LNCaP clone FGC (cell line): ENCODE results near the gene NEAT1.

Experiments used
- DNase-seq: peaks from one replicate; pipeline ENCODE4 v3.0.0-alpha.2; 2011; ENCODE audit warnings: low read depth
- H3K4me3 ChIP-seq: 2 replicates; pipeline ENCODE4 v1.5.1; 2011; ENCODE audit warnings: mild to moderate bottlenecking, low read depth, low read length, control low read depth
- TF ChIP-seq, protein P1 (sequence below): IDR thresholded peaks from 2 replicates; pipeline ENCODE4 v1.5.1; 2012; ENCODE audit warnings: mild to moderate bottlenecking; ENCODE audit not compliant: control insufficient read depth, insufficient read depth; ENCODE audit errors: extremely low read depth

The NEAT1 gene

DNA sequence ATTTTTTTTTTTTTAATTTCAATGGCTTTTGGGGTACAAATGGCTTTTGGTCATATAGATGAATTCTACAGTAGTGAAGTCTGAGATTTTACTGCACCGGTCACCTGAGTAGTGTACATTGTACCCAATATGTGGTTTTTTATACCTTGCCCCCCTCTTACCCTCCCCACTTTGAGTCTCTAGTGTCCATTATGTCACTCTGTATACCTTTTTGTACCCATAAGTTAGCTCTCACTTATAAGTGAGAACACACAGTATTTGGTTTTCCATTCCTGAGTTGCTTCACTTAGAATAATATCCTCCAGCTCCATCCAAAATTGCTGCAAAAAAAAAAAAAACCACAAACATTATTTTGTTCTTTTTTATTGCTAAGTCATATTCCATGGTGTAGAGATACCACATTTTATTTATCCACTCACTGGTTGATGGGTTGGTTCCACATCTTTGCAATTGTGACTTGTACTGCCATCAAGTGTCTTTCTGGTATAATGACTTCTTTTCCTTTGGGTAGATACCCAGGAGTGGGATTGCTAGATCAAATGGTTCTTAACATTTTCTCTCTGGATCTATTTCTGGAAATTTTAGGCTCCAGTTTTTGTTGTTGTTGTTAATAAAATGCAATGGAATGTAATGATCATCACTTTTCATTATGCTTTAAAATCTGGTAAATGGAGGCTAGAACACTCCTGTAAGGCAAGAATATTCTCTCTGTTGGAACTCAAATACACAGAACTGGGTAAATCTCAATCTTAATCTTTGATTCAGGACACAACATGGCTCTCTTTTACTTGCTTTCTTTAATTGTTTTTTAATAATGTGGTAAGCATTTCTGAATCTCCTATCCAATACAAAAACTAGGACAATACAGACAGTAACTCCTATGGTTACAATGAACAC, 10.3 kb downstream of the NEAT1 start:
- no peak for DNase-seq
- no peak overlapping the region for H3K4me3 ChIP-seq
- TF ChIP-seq, protein P1, sequence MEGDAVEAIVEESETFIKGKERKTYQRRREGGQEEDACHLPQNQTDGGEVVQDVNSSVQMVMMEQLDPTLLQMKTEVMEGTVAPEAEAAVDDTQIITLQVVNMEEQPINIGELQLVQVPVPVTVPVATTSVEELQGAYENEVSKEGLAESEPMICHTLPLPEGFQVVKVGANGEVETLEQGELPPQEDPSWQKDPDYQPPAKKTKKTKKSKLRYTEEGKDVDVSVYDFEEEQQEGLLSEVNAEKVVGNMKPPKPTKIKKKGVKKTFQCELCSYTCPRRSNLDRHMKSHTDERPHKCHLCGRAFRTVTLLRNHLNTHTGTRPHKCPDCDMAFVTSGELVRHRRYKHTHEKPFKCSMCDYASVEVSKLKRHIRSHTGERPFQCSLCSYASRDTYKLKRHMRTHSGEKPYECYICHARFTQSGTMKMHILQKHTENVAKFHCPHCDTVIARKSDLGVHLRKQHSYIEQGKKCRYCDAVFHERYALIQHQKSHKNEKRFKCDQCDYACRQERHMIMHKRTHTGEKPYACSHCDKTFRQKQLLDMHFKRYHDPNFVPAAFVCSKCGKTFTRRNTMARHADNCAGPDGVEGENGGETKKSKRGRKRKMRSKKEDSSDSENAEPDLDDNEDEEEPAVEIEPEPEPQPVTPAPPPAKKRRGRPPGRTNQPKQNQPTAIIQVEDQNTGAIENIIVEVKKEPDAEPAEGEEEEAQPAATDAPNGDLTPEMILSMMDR: peak; percentile 42

DNA sequence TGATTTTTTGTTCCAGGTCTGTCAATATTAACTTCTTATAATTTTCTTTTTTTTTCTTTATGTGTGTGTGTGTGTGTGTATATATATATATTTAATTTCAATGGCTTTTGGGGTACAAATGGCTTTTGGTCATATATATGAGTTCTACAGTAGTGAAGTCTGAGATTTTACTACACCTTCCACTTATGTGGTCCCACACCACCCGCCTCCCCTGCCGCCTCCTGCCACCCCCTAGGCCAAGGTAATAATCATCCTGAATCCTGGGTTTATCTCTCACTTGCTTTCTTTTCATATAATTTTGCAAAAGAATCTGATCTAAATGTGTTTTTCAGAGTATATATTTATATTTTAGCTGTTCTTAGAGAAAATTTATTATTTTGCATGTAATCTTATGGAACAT, 11.1 kb downstream of the NEAT1 start:
- DNase-seq: no peak
- H3K4me3 ChIP-seq: no peak overlapping the region
- TF ChIP-seq, protein P1: no peak

DNA sequence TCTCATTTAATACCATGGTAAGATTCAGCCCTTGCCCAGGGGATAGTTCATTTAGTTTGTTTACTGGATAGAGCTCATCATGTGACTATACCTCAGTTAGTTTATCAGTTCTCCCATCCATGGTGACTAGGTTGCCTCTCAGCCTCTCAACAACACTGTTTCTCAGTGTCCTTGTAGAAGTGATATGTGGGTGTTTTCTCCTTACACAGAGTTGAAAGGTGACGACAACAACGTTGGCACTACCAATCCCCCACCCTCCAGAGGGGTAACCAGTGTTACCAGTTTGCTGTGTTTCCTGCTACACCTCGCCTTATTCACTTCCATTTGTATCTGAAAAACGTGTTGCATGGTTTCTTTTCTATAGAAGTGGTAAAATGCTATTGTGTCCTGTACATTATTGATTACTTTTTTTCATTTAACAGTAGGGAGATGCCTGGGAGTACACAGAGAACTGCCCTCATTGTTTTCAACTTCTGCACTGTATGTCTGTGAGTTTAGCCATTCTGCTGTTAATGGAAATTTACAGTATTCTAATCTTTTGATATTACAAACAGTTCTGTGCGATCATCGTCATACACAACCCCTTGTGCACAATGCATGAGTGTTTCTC, 11.6 kb downstream of the NEAT1 start:
- H3K4me3 ChIP-seq: no peak overlapping the region
- TF ChIP-seq, protein P1: no peak
- DNase-seq: no peak

DNA sequence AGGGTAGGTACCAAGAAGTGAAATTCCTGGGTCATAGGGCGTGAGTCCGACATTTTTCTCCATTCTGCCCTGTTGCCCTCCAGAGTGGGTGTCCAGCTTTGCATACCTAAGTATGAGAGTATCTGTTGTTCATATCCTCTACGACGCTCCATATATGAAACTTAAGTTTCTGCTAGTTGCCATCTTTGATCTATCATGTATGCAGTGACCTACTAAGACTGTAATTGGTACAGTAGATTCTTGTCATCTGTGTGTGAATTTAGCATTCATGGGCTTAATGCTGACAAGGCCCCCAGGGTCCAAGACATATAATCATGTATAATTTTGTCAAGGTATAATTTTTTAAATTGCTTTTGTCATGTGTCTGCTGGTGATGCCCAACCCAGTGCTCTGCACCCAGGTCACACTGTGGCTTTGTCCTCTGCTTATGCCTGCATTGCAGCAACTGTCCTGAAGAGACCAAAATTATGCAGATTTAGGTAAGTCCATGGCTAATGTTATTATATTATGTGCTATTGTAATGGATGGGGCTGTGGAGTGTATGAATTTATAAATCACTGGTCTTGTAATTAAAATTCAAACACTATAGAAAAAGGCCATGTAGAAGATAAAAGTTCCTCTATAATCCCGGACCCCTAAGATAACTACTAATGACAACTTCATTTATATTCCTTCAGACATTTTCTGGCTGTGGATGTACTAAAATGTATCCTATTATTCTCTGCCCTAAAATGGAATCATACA, 12.2 kb downstream of the NEAT1 start:
- no peak for DNase-seq
- TF ChIP-seq, protein P1: no peak
- H3K4me3 ChIP-seq: no peak overlapping the region

DNA sequence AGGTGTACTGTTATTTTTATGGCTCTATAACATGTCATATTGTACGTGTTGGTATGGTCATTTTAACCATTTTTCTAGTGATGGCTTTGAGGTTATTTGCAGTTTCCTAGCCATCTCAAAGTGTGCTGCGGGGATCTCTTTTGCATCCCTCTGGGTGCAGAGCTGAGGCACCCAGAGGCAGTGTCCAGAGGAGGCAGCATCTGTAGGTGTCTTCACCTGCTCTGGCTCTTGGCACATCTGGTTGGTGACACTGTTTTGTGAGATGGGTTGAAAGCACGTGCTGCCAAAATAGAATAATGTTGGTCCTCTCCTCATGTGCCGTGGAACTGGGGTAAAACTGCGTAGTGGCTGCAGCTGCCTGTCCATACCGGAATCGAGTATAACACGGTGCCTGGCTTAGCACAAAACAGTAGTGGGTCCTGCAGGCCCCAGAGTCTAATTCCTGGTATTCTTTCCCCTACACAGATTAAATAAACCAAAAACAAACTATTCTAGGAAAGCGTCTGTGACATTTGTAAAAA, 12.9 kb downstream of the NEAT1 start:
- no peak for DNase-seq
- TF ChIP-seq, protein P1: no peak
- no peak overlapping the region for H3K4me3 ChIP-seq

DNA sequence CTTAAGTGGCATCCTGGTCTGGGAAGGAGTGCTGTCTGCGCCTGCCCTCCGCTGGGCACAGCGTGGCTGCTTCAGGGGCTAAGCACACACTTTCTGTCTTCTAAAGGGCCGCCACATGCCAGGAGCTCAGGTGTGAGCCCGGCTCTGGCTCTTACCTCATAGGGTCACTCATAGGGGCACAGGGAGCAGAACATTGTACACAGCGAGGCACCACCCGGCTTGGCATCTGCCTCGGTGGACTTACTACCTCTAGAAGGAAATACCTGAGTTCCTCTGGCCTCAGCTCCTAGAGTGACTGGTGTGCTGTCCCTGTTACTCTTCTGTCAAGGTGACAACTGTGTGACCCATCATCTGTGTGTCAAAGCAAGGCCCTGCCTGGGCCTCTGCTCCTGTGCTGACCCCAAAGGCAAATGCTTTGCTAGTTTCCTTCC, 13.4 kb downstream of the NEAT1 start:
- DNase-seq: no peak
- TF ChIP-seq, protein P1: no peak
- no peak overlapping the region for H3K4me3 ChIP-seq
